Pancreas (tissue), 10 donors: ENCODE results near the gene SUPT20H. TPM values are rescaled to one million over a fixed set of nuclear protein-coding genes. Genes with fewer than 3 reads are reported as not detected.
A peak's percentile ranks its signal among the peaks of the same experiment; 100 is the strongest.

Experiments
- ATAC-seq, 4 donors: fragments of 200-7000 bp; cut with Tn5 transposase; one replicate each; pipeline versions ENCODE4 v1.8.0 to v1.9.1; 2020; ENCODE audit warnings: mild to moderate bottlenecking in 4 of 4, moderate library complexity in 4 of 4
- DNase-seq, 6 donors: peaks; one replicate each; pipeline ENCODE4 v3.0.0-alpha.2; 2020
- FAIRE-seq: peaks from 2 replicates; lab custom pipeline; 2012; peaks lifted over from hg19 to GRCh38; lab: Jason Lieb, UNC
- H3K27ac ChIP-seq, 4 donors: fragments of 200-600 bp; sonication (generic); 1 replicate in 3 of 4; 2 replicates in 1 of 4; pipeline versions ENCODE4 v1.5.0 to v1.8.0; 2020
- H3K27me3 ChIP-seq, 4 donors: fragments of 200-600 bp; one replicate each; pipeline ENCODE4 v1.8.0; 2021
- H3K36me3 ChIP-seq, 3 donors: fragments of 200-600 bp; sonication (generic) in 1 of 3; one replicate each; pipeline versions ENCODE4 v1.5.0 to v1.8.0; 2020 to 2021
- H3K4me1 ChIP-seq, 3 donors: fragments of 200-600 bp; one replicate each; pipeline ENCODE4 v1.8.0; 2021
- H3K4me3 ChIP-seq, 4 donors: fragments of 200-600 bp; sonication (generic) in 2 of 4; one replicate each; pipeline versions ENCODE4 v1.5.0 to v1.8.0; 2020 to 2021
- H3K9me3 ChIP-seq, 4 donors: fragments of 200-600 bp; one replicate each; pipeline ENCODE4 v1.8.0; 2021
- CTCF ChIP-seq, 4 donors: fragments of 200-600 bp; sonication (generic) in 3 of 4; IDR thresholded peaks; one replicate each; pipeline versions ENCODE4 v1.5.0 to v1.8.0; 2021; ENCODE audit warnings: antibody characterized with exemption in 4 of 4
- WGBS, 2 donors: extraction: QIAGEN DNeasy Blood & Tissue Kit; methylation state at CpG; one replicate each; pipeline ENCODE4 v1.1.7; 2013; 5-methylcytosine and 5-hydroxymethylcytosine counted together
- intact Hi-C, 3 donors: fragments of 100-400 bp; cut with DNase I; formaldehyde crosslinking; loops; one replicate each; pipeline versions ENCODE4 v1.11.1 to v1.14.2; 2022
- polyA plus RNA-seq, 2 donors: library from polyadenylated mRNA; stranded (reverse); fragments of 200-250 nt; gene quantifications; one replicate each; pipeline ENCODE4 v1.2.3, GENCODE V29; 2013
- total RNA-seq, 6 donors: library from RNA; stranded (reverse); fragmentation: NEBNext Ultra II Directional in 4 of 6; extraction: Animal tissue kit (Norgen Biotek cat#: 25700) in 4 of 6; gene quantifications; one replicate each; pipeline versions ENCODE4 v1.2.1 to v1.2.4, GENCODE V29; 2021 to 2023
- donor health status: healthy with polysubstance abuse.
- donor health status: DM: no; HTN: no; CAD: no; lungs with moderate emphysema.
- donor health status: DM: no; HTN: no; CAD: no.
- donor health status: control.
- donor health status: control.
- donor health status: Bipolar disorder and iron deficiency.
- donor health status: DM: yes; HTN: yes; CAD: no.
- donor health status: DM: no; HTN: no; CAD: no.
- donor health status: DM: no; HTN: no; CAD: no.
- donor health status: DM: yes; HTN: yes; CAD: no.

SUPT20H gene
- total and polyA plus RNA-seq, 8 donors: 15.3 to 33.4 (median 20.4) TPM

- no peaks in the 10 kb centered on the region for H3K9me3 ChIP-seq
- FAIRE-seq (no peak), DNase-seq (no peak), ATAC-seq (no peak)
- peaks cover 3 to 64% (median 35%) of the 10 kb centered on the region in 3 donors for H3K36me3 ChIP-seq
- no peaks in the 10 kb centered on the region for H3K27me3 ChIP-seq
- H3K4me1 ChIP-seq: no peaks in the 10 kb centered on the region
- intact Hi-C loops: no loop called here
- no peak overlapping the region for H3K27ac ChIP-seq
- no peak for TF ChIP-seq CTCF (IDR thresholded peaks at IDR 0.05)
- H3K4me3 ChIP-seq: no peak overlapping the region
- WGBS, 2 donors: 88 to 94% methylated on average over 1 of the region's 1 CpG
Observed at GRCh38 chr13:37023871-37024270, 35.6 kb downstream of the SUPT20H start.

GRCh38 chr13:37014609-37015008 lies 44.9 kb downstream of the SUPT20H start:
- intact Hi-C loops: no loop called here
- 51 to 61% methylated on average over 1 of the region's 1 CpG for WGBS, 2 donors
- H3K4me3 ChIP-seq: no peak overlapping the region
- no peaks in the 10 kb centered on the region for H3K27me3 ChIP-seq
- no peak for DNase-seq
- no peak for ATAC-seq
- no peak overlapping the region for H3K27ac ChIP-seq
- FAIRE-seq: no peak
- H3K9me3 ChIP-seq: no peaks in the 10 kb centered on the region
- H3K36me3 ChIP-seq: peaks cover 3 to 47% (median 6%) of the 10 kb centered on the region in 3 donors
- no peaks in the 10 kb centered on the region for H3K4me1 ChIP-seq
- TF ChIP-seq CTCF (IDR thresholded peaks at IDR 0.05): no peak

DNA sequence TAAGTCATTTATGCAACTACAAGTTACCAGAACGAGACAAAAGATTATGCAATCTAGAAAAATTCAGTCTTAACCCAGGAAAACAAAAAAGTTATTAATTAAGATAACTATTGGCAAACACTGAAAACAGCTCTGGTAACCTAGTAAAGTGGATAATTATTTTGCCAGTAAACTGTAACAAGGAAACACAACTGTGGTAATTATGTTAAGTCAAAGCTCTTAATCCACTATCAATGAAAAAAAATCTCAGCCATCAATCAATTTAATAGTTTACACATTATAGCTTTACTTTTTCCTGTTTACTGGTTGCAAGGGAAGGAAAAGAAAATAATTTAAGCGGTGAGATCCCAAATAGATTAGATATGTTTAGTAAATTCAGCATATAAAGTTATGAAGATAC lies 47.7 kb downstream of the SUPT20H start:
- 36 to 40% methylated on average over 2 of the region's 2 CpGs for WGBS, 2 donors
- H3K4me1 ChIP-seq: no peaks in the 10 kb centered on the region
- H3K27ac ChIP-seq: no peak overlapping the region
- no peak for ATAC-seq
- FAIRE-seq: peak; percentile 26
- TF ChIP-seq CTCF (IDR thresholded peaks at IDR 0.05): no peak
- H3K27me3 ChIP-seq: no peaks in the 10 kb centered on the region
- no peaks in the 10 kb centered on the region for H3K9me3 ChIP-seq
- no peak for DNase-seq
- H3K4me3 ChIP-seq: no peak overlapping the region
- intact Hi-C loops: no loop called here
- H3K36me3 ChIP-seq: peaks cover 3 to 60% (median 28%) of the 10 kb centered on the region in 3 donors

DNA sequence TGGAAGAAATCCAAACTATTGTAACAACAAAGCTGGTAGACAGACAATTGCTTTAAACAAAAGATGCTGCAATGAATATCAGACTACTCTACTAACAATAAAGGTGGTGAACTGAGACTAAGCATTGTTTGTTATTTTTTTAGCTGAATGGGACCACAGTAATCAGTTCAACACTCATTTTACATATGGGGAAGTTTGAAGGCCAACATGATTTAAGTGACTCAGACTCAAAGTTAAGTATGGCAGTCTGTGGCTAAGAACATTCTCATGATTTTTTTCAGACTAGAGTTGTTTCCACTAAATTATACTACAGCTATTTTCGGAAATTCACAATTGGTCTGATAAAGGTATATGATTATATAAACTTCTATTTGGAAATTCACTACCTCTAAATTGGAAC lies 48.5 kb downstream of the SUPT20H start:
- no peak for FAIRE-seq
- Histone ChIP-seq H3K27ac (no peak overlapping the region), H3K4me1 (no peaks in the 10 kb centered on the region), H3K4me3 (no peak overlapping the region), H3K9me3 (no peaks in the 10 kb centered on the region), H3K27me3 (no peaks in the 10 kb centered on the region), H3K36me3 (peaks cover 2 to 61% (median 29%) of the 10 kb centered on the region in 3 donors)
- no peak for ATAC-seq
- DNase-seq: no peak
- no peak for TF ChIP-seq CTCF (IDR thresholded peaks at IDR 0.05)
- 93 to 94% methylated on average over 1 of the region's 1 CpG for WGBS, 2 donors
- intact Hi-C loops: no loop called here

- Histone ChIP-seq H3K36me3 (peaks cover 0 to 59% (median 29%) of the 10 kb centered on the region in 3 donors), H3K4me3 (no peak overlapping the region), H3K27me3 (no peaks in the 10 kb centered on the region), H3K4me1 (no peaks in the 10 kb centered on the region), H3K9me3 (no peaks in the 10 kb centered on the region), H3K27ac (no peak overlapping the region)
- intact Hi-C loops: no loop called here
- WGBS, 2 donors: 91 to 95% methylated on average over 1 of the region's 1 CpG
- FAIRE-seq (no peak), DNase-seq (no peak), ATAC-seq (no peak)
- TF ChIP-seq CTCF (IDR thresholded peaks at IDR 0.05): no peak
Observed at GRCh38 chr13:37010424-37010823, 49.1 kb downstream of the SUPT20H start.
